CD4-positive, alpha-beta T cell treated with Interferon alpha-2 for 1 hour (primary cell): Measurements from ENCODE around the gene CCDC141.
"Not testable (repeated sequence)": the region's sequence is repeated elsewhere in the genome, so short reads cannot be mapped to it uniquely, and the experiment has no call there.

Experiments
- DNase-seq, 2 donors: peaks; one replicate each; pipeline ENCODE4 v3.0.0-alpha.2; 2020 to 2022

CCDC141 gene

GRCh38 chr2:179031731-179032408 is 18.1 kb downstream of the CCDC141 start:
- DNase-seq = peak in 1 of 2 donors; percentile 53

- DNase-seq = no peak
Observed at GRCh38 chr2:179024445-179024844, 25.5 kb downstream of the CCDC141 start.

DNA sequence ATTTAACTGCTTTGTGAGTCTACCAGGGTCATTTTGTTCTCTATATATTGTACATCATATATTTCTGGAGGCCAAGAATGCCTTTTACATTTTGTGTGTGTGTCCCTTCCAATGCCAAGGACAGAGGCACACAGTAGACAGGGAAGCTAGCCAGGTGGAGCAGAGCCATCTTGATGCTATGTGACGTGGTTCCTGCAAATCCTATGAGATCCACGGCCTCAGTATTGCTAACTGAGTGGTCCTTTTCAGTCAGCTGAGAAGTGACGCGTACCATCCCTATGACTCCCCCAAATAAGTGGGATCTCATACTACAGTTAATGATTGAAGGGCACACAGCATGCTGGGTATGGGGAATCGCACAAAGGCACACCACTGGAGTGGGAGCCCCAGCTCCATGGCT is 27.3 kb downstream of the CCDC141 start:
- no peak for DNase-seq

DNA sequence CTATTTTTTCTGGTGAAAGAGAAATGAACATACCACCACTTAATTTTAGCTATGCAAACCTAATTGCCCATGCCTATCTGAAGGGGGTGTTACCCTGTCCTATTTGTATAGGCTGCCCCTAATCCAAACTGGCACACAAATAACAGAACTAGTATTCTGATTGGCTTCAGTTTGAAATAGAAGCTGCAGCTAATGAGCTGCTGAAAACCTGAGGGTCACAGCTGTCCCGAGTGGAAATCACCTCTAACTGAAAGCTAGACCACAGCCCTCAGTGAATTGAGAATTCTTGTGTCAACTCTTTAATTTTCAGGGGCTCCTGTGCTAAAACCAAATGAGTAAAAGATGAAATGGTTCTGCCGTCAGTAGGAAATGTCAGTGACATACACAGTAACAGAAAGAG is 28.7 kb downstream of the CCDC141 start:
- DNase-seq = no peak

GRCh38 chr2:179020156-179020750 is 29.7 kb downstream of the CCDC141 start:
- DNase-seq = peak; percentile 23 to 26

DNA sequence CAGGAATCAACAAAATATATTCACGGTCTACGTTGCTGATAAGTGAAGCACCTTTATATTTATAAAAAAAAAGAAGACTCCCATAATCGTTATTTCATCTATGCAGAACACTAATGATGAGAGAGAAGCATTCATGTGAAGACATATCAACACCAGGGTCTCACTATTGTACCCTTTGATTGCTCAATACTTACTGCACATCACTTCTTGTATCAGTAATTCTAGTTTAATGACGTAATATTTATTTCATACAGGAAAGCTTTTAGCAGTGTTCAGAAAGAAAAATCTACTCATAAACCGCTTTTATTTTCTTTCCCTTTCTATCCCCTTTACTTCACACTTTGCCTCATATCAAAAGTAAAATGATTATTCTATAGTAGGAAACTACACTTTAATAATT is 30.7 kb downstream of the CCDC141 start:
- no peak for DNase-seq

DNA sequence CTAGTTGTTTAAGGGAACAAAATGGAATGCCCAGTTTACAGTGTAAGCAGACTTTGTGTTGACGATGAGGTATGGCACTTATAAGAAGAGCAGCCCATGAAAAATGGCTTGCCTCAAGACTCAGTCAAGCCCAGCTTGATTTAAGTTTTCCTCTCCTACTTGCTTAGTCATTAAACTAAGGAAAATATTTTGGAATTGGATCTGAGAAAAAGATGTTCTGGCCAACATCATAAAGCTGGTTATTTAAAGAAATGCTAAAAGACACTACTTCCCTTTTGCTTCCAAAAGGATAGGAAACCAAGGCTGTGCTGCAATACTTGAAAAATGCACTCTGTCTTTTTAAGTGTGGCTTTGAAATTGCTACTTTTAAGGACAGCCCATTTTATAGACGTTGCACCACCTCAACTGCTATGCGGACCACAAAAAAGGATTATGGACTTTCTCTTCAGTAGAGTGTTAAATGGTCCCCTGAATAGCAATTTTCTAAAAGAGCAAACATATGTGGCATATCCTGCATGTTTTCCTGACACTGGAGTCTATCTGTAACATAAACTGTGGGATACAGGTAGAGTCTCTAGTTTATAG is 32.1 kb downstream of the CCDC141 start:
- DNase-seq = no peak

GRCh38 chr2:179014189-179014588 is 35.7 kb downstream of the CCDC141 start:
- DNase-seq = not testable (repeated sequence)

DNA sequence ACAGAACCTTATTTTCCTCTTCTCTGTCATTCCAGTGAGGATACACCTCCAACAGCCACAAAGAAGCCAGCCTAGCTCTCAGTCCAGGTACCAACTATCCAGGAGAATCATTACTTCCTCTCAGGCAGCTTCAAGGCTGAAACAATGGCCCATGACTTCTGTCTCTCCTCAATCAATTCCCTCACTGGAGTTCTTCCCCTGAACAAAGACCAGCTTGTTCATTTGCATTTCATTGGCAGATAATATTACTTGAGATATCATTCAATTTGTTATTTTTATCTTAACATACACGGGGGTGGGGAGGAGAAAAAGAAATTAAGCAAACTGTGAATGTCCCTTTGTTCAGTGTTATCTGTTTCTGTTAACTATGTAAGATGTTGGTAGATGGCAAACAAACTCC is 44.0 kb downstream of the CCDC141 start:
- DNase-seq = no peak

- DNase-seq = no peak
Observed at GRCh38 chr2:178999476-178999875, 50.5 kb downstream of the CCDC141 start.

DNA sequence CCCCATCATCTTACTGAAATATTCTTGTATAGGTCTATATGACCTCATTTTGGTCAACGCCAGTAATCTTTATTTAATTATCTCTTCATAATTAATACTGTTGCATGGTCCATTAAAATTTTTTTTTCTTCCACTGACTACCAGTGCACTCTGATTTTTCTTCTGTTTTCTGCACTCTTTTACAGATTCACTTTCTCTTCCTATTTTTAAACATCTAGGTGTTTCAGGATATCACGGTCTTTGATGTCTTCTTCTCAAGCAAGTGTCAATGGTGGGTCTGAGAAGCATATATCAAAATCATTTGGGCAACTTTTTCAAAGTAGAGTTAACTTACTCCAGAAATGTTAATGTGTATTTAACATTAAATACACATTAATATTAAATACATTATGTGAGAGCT is 51.4 kb downstream of the CCDC141 start:
- no peak for DNase-seq

DNA sequence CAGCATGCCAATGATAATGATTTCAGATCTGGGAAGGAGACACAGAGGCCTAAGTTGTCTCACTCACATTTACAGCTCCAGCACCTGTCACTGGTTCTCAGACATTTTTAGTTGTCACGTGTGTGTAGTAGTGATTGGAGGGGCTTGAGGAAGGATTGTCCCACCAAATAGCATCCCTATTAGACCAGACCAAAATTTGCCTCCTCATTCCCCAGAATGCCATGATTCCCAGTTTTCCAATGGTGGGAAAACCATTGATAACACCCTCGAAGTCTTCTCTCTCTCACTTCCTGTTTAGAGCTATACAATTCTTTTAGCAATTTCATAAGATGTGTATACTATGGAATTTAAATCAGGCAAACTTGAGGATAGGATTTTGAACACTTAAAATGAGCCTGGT is 52.5 kb downstream of the CCDC141 start:
- no peak for DNase-seq

DNA sequence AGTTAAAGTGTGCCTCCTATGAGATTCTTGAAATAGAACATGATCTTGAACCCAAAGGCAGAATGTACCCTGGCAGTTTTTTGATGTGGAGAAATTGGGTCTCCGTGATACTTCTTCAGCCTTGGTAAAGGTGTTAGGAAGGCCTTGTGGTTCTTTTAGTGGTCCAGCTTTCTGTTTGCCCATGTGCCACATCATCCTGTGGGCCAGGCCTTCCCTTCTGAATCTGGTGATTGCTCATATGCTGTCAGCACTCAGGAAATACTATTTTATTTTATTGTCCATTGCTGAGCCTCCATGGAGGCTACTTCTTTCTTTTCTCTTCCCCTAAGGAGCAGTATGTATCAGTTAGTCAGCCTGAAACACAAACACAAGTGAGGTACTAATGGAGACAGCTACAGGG is 52.9 kb downstream of the CCDC141 start:
- no peak for DNase-seq

GRCh38 chr2:178994264-178994663 is 55.7 kb downstream of the CCDC141 start:
- DNase-seq = no peak

DNA sequence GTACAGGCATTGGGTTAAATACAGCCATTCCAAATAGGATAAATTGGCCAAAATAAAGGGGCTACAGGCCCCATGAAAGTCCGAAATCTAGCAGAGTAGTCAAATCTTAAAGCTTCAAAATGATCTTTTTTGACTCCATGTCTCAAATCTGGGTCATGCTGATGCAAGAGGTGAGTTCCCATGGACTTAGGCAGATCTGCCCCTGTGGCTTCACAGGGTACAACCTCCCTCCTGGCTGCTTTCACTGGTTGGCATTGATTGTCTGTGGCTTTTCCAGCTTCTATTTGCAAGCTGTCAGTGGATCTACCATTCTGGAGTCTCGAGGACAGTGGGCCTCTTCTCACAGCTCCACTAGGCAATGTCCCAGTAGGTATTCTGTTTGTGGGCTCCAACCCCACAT is 56.1 kb downstream of the CCDC141 start:
- no peak for DNase-seq

DNA sequence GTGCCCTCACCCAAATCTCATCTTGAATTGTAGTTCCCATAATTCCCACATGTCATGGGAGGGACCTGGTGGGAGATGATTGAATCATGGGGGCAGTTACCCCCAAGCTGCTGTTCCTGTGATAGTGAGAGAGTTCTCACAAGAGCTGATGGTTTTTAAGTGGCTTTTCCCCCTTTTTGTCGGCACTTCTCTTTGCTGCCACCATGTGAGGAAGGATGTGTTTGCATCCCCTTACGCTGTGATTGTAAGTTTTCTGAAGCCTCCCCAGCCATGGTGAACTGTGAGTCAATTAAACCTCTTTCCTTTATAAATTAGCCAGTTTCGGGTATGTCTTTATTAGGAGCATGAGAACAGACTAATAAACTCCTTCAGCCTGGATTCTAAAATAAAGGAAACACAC is 57.2 kb downstream of the CCDC141 start:
- DNase-seq = not testable (repeated sequence)

GRCh38 chr2:178990533-178991241 is 59.2 kb downstream of the CCDC141 start:
- no peak for DNase-seq

- DNase-seq = not testable (repeated sequence)
Observed at GRCh38 chr2:178989424-178989823, 60.5 kb downstream of the CCDC141 start.

GRCh38 chr2:178982652-178983051 is 67.3 kb downstream of the CCDC141 start:
- not testable (repeated sequence) for DNase-seq

DNA sequence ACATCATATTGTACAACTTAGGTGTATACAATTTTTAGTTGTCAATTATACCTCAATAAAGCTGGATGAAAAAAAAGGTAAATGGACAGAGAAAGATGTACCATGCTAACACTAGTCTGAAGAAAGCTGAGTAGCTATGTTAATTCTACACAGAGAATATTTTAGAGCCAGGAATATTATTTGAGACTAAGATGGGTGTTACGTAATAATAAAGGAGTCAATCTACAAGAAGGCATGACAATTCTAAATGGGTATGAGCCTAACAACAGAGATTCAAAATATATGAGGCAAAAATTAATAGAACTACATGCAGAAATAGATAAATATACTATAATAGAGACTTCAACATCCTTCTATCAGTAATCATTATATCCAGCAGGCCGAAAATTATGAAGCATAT is 69.1 kb downstream of the CCDC141 start:
- no peak for DNase-seq

DNA sequence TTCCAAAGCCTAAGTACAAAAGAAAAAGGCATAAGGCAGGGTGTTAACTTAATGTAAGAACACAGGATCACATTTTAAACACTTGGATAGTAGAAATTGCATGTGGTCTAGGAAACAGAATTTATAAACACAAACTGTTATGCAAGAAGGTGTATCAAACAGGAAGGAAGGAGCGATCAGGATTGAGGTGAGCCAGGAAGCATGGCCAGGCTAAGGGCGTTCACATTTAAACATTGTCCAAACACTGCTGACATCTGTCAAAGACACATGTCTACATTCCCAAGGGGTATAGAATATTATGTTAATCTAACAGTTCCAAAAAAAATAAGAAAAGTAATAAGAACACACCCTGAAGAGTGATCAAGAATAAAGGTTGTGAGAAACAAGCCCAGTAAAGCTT is 71.3 kb downstream of the CCDC141 start:
- no peak for DNase-seq

DNA sequence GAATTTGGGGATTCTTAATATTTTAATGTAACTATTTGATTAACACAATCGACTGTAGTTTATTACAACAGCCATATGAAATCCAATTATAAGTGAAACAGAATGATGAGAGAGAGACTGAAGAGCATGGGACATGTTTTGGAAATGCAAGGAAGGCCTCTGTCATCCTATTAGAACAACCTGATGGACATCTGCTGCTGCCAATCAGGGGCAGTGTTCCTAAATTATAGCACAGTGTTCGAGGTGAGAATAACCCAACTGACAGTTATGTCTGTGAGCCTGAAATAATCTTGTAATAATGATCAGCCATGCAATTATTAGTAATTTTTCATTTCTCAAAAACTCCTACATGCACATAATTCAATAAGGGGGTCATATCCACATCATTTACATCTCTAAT is 73.6 kb downstream of the CCDC141 start:
- no peak for DNase-seq

- no peak for DNase-seq
Observed at GRCh38 chr2:178962805-178963433, 87.0 kb downstream of the CCDC141 start.
